H1 (cell line): ENCODE measurements around the gene PIK3R4. TPM values are rescaled to one million over a fixed set of nuclear protein-coding genes. Genes with fewer than 3 reads are reported as not detected.

ENCODE experiments used
- CTCF ChIA-PET: fragments of 300-600 bp; sonication (Branson Sonifier 250); formaldehyde crosslinking; loops from one replicate; lab custom pipeline; 2021; ENCODE audit not compliant: partially characterized antibody; lab: Charles Lee
- POLR2A ChIA-PET: fragments of 300-600 bp; sonication (Branson Sonifier 250); formaldehyde crosslinking; loops from one replicate; lab custom pipeline; 2021; ENCODE audit warnings: inconsistent platforms; ENCODE audit not compliant: partially characterized antibody; lab: Charles Lee
- DNase-seq, 2 experiments: peaks; one replicate each; pipeline versions ENCODE4 v3.0.0 to v3.0.0-alpha.2; 2010 to 2022; ENCODE audit warnings: low spot score in 2 of 2, low read depth in 1 of 2, mixed read lengths in 1 of 2
- FAIRE-seq: peaks from 2 replicates; lab custom pipeline; 2011; peaks lifted over from hg19 to GRCh38; lab: Jason Lieb, UNC
- H2AFZ ChIP-seq: 2 replicates; pipeline ENCODE4 v1.8.1; 2012; ENCODE audit warnings: low read length, inconsistent platforms
- H2AK5ac ChIP-seq: 2 replicates; pipeline ENCODE4 v1.6.1; 2013; ENCODE audit warnings: low read depth, low read length
- H2BK120ac ChIP-seq: replicated peaks from 2 replicates; pipeline ENCODE3; 2013; ENCODE audit warnings: low read depth, low read length, inconsistent platforms
- H2BK12ac ChIP-seq: 2 replicates; pipeline ENCODE4 v1.6.1; 2013; ENCODE audit warnings: low read depth, low read length
- H2BK15ac ChIP-seq: 2 replicates; pipeline ENCODE4 v1.6.1; 2013; ENCODE audit warnings: low read length
- H2BK20ac ChIP-seq: 2 replicates; pipeline ENCODE4 v1.6.1; 2013; ENCODE audit warnings: low read length
- H2BK5ac ChIP-seq: 2 replicates; pipeline ENCODE4 v1.6.1; 2013; ENCODE audit warnings: low read depth, low read length
- H3K14ac ChIP-seq: 2 replicates; pipeline ENCODE4 v1.6.1; 2013; ENCODE audit warnings: inconsistent platforms; ENCODE audit not compliant: insufficient read length
- H3K18ac ChIP-seq: 2 replicates; pipeline ENCODE4 v1.6.1; 2013; ENCODE audit warnings: low read length; ENCODE audit errors: extremely low read depth
- H3K23ac ChIP-seq: 2 replicates; pipeline ENCODE4 v1.6.1; 2013; ENCODE audit warnings: inconsistent platforms; ENCODE audit not compliant: insufficient read length
- H3K23me2 ChIP-seq: 2 replicates; pipeline ENCODE4 v1.6.1; 2013; ENCODE audit warnings: low read depth, low read length
- H3K27ac ChIP-seq: 2 replicates; pipeline ENCODE4 v1.6.1; 2011; ENCODE audit warnings: low read depth, low read length, inconsistent platforms
- H3K27me3 ChIP-seq, 4 experiments: replicated peaks in 1 of 4; 1 replicate in 1 of 4; 2 replicates in 3 of 4; pipeline versions ENCODE4 v1.6.1 to v1.8.1; 2011 to 2013; ENCODE audit warnings: low read length in 3 of 4, mild to moderate bottlenecking in 3 of 4, inconsistent platforms in 2 of 4, mixed read lengths in 2 of 4, moderate library complexity in 1 of 4; ENCODE audit not compliant: control insufficient read depth in 3 of 4, insufficient read depth in 3 of 4; ENCODE audit errors: extremely low read depth in 1 of 4
- H3K36me3 ChIP-seq, 4 experiments: 2 replicates each; pipeline versions ENCODE4 v1.6.1 to v1.8.1; 2011 to 2013; ENCODE audit warnings: mild to moderate bottlenecking in 4 of 4, low read length in 3 of 4, moderate library complexity in 2 of 4, control low read depth in 1 of 4, inconsistent platforms in 1 of 4; ENCODE audit not compliant: insufficient read depth in 4 of 4, control insufficient read depth in 2 of 4
- H3K4ac ChIP-seq: replicated peaks from 2 replicates; pipeline ENCODE3; 2013; ENCODE audit warnings: low read length, low read depth, mixed read lengths, inconsistent platforms; ENCODE audit not compliant: insufficient read length
- H3K4me1 ChIP-seq, 4 experiments: replicated peaks in 1 of 4; 1 replicate in 1 of 4; 2 replicates in 3 of 4; pipeline versions ENCODE4 v1.6.1 to v1.8.1; 2011 to 2013; ENCODE audit warnings: low read length in 3 of 4, inconsistent platforms in 2 of 4, mixed read lengths in 1 of 4; ENCODE audit not compliant: insufficient read depth in 4 of 4, control insufficient read depth in 3 of 4
- H3K4me2 ChIP-seq, 2 experiments: 2 replicates each; pipeline versions ENCODE4 v1.6.1 to v1.8.1; 2011 to 2013; ENCODE audit warnings: low read depth in 2 of 2, low read length in 2 of 2, control low read depth in 1 of 2, inconsistent platforms in 1 of 2, mild to moderate bottlenecking in 1 of 2; ENCODE audit not compliant: insufficient read depth in 1 of 2
- H3K4me3 ChIP-seq, 4 experiments: fragments of 200-600, 300-600 bp in 1 of 4; sonication (generic), shearing (Covaris generic), sonication (Bioruptor Twin) in 1 of 4; 2 replicates each; pipeline versions ENCODE4 v1.5.1 to v1.8.1; 2011 to 2016; ENCODE audit warnings: low read length in 4 of 4, low read depth in 3 of 4, control low read depth in 2 of 4, inconsistent platforms in 2 of 4, mild to moderate bottlenecking in 2 of 4, mixed read lengths in 1 of 4, moderate library complexity in 1 of 4; ENCODE audit not compliant: insufficient read depth in 2 of 4; ENCODE audit errors: extremely low read depth in 1 of 4
- H3K56ac ChIP-seq: replicated peaks from 2 replicates; pipeline ENCODE3; 2013; ENCODE audit warnings: low read depth, mild to moderate bottlenecking, mixed read lengths, low read length, inconsistent platforms; ENCODE audit not compliant: insufficient read length
- H3K79me1 ChIP-seq: 2 replicates; pipeline ENCODE4 v1.6.1; 2013; ENCODE audit warnings: low read depth, low read length, control low read depth
- H3K79me2 ChIP-seq, 2 experiments: 2 replicates each; pipeline versions ENCODE4 v1.6.1 to v1.8.1; 2012 to 2013; ENCODE audit warnings: low read length in 2 of 2, mild to moderate bottlenecking in 2 of 2, inconsistent platforms in 1 of 2; ENCODE audit not compliant: insufficient read depth in 2 of 2, control insufficient read depth in 1 of 2
- H3K9ac ChIP-seq, 4 experiments: replicated peaks in 1 of 4; 1 replicate in 1 of 4; 2 replicates in 3 of 4; pipeline versions ENCODE4 v1.6.1 to v1.8.1; 2011 to 2013; ENCODE audit warnings: low read depth in 3 of 4, low read length in 3 of 4, control low read depth in 2 of 4, mild to moderate bottlenecking in 2 of 4, moderate library complexity in 2 of 4, inconsistent platforms in 1 of 4; ENCODE audit errors: extremely low read depth in 1 of 4
- H3K9me3 ChIP-seq, 2 experiments: 2 replicates each; pipeline versions ENCODE4 v1.6.1 to v1.8.1; 2012 to 2013; ENCODE audit warnings: mild to moderate bottlenecking in 2 of 2, moderate library complexity in 2 of 2, control low read depth in 1 of 2, inconsistent platforms in 1 of 2, low read depth in 1 of 2, low read length in 1 of 2, mixed read lengths in 1 of 2; ENCODE audit not compliant: insufficient read depth in 2 of 2
- H4K20me1 ChIP-seq, 2 experiments: replicated peaks in 1 of 2; 2 replicates each; pipeline versions ENCODE3 to v1.8.1; 2011 to 2013; ENCODE audit warnings: inconsistent platforms in 2 of 2, low read length in 2 of 2, mild to moderate bottlenecking in 1 of 2; ENCODE audit not compliant: insufficient read depth in 2 of 2, control insufficient read depth in 1 of 2
- H4K5ac ChIP-seq: 2 replicates; pipeline ENCODE4 v1.6.1; 2013; ENCODE audit warnings: low read length, low read depth, mixed read lengths, inconsistent platforms; ENCODE audit not compliant: insufficient read length
- H4K8ac ChIP-seq: 2 replicates; pipeline ENCODE4 v1.8.0; 2013; ENCODE audit warnings: mild to moderate bottlenecking, moderate library complexity, low read length, inconsistent platforms; ENCODE audit not compliant: insufficient read depth; ENCODE audit errors: extremely low read depth
- H4K91ac ChIP-seq: replicated peaks from 2 replicates; pipeline ENCODE3; 2013; ENCODE audit warnings: low read length, mixed read lengths, inconsistent platforms; ENCODE audit not compliant: insufficient read length
- ASH2L ChIP-seq: fragments of 200-600, 300-600 bp; sonication (generic); IDR thresholded peaks from one replicate; pipeline ENCODE4 v1.7.1; 2017; ENCODE audit warnings: low read length
- BCL11A ChIP-seq, 2 experiments: IDR thresholded peaks; one replicate each; pipeline ENCODE4 v1.6.1; 2011; ENCODE audit warnings: low read depth in 2 of 2, low read length in 2 of 2, mild to moderate bottlenecking in 2 of 2
- CBX5 ChIP-seq: fragments of 300-800, 300-1000 bp; sonication (generic); IDR thresholded peaks from 2 replicates; pipeline ENCODE4 v1.7.1; 2016; ENCODE audit warnings: antibody characterized with exemption, low read length, low read depth
- CREB1 ChIP-seq: IDR thresholded peaks from 2 replicates; pipeline ENCODE4 v1.6.1; 2012; ENCODE audit warnings: inconsistent platforms
- EGR1 ChIP-seq: IDR thresholded peaks from 2 replicates; pipeline ENCODE4 v1.6.1; 2011; ENCODE audit warnings: low read depth, low read length, borderline replicate concordance
- EZH2 ChIP-seq: fragments of 200-600 bp; sonication (generic); IDR thresholded peaks from 2 replicates; pipeline ENCODE4 v1.7.1; 2012; ENCODE audit warnings: low read depth, mild to moderate bottlenecking, moderate library complexity, low read length, inconsistent platforms; ENCODE audit not compliant: severe bottlenecking
- HDAC6 ChIP-seq: IDR thresholded peaks from one replicate; pipeline ENCODE4 v1.7.1; 2012; ENCODE audit warnings: low read depth, mild to moderate bottlenecking, inconsistent platforms, low read length, moderate library complexity
- KDM5A ChIP-seq: fragments of 200-600 bp; IDR thresholded peaks from 2 replicates; pipeline ENCODE4 v1.7.1; 2012; ENCODE audit warnings: mild to moderate bottlenecking, low read length, inconsistent platforms, mixed read lengths
- NRF1 ChIP-seq: IDR thresholded peaks from 2 replicates; pipeline ENCODE4 v1.6.1; 2011; ENCODE audit warnings: mild to moderate bottlenecking, low read depth, low read length, improper control_type of control experiment
- RFX5 ChIP-seq: IDR thresholded peaks from 2 replicates; pipeline ENCODE4 v1.6.1; 2011; ENCODE audit warnings: low read depth, low read length, improper control_type of control experiment, borderline replicate concordance
- RXRA ChIP-seq: IDR thresholded peaks from 2 replicates; pipeline ENCODE4 v1.6.1; 2011; ENCODE audit warnings: low read depth, mild to moderate bottlenecking, low read length, moderate library complexity; ENCODE audit not compliant: insufficient read depth
- SIX5 ChIP-seq: IDR thresholded peaks from 2 replicates; pipeline ENCODE4 v1.6.1; 2011; ENCODE audit warnings: mild to moderate bottlenecking, low read depth, low read length
- TBP ChIP-seq: IDR thresholded peaks from 2 replicates; pipeline ENCODE4 v1.6.1; 2011; ENCODE audit warnings: low read depth, low read length, improper control_type of control experiment
- whole genome bisulfite sequencing, 2 experiments: shearing (Covaris generic) in 1 of 2; methylation state at CpG; one replicate each; pipeline versions ENCODE4 v1.1.6 to v1.1.7; 2013 to 2015; ENCODE audit warnings: low lambda C conversion rate in 2 of 2, mixed read lengths in 2 of 2, inconsistent platforms in 1 of 2, low coverage in 1 of 2, missing lambda C conversion rate in 1 of 2; ENCODE audit not compliant: insufficient replicate concordance in 2 of 2, insufficient coverage in 1 of 2, insufficient read length in 1 of 2; ENCODE audit errors: extremely low coverage in 1 of 2, missing lambda C conversion rate in 1 of 2; 5-methylcytosine and 5-hydroxymethylcytosine counted together
- polyA plus RNA-seq, 7 experiments: library from polyadenylated mRNA; depleted of rRNA in 3 of 7; stranded (reverse) in 5 of 7; unstranded in 2 of 7; fragments of >200 nt in 5 of 7; fragments of 200-250 nt in 2 of 7; gene quantifications; 1 replicate in 5 of 7; 2 replicates in 1 of 7; 4 replicates in 1 of 7; pipeline versions ENCODE4 v1.2.1 to v1.2.3, GENCODE V29; 2011 to 2013; ENCODE audit warnings: missing spikeins in 2 of 7, mixed read lengths in 2 of 7
- total RNA-seq: library from RNA; stranded (reverse); fragmentation: NEBNext Ultra II Directional; extraction: Animal tissue kit (Norgen Biotek cat#: 25700); gene quantifications from 2 replicates; pipeline ENCODE4 v1.2.1, GENCODE V29; 2021

PIK3R4 gene
- total and polyA plus RNA-seq, 2 of the 8 experiments (the other 6 are each of a cell fraction or from before 2014, with no cell fraction given): 43.8 to 87.4 TPM

- no peaks in the 10 kb centered on the region for H4K20me1 ChIP-seq
- H2BK15ac ChIP-seq: no peak overlapping the region
- H3K27me3 ChIP-seq: no peaks in the 10 kb centered on the region
- no peaks in the 10 kb centered on the region for H3K79me2 ChIP-seq
- H3K23ac ChIP-seq: no peak overlapping the region
- FAIRE-seq: no peak
- H2AK5ac ChIP-seq: no peak overlapping the region
- no peak overlapping the region for H3K4me3 ChIP-seq
- no peak overlapping the region for H3K9ac ChIP-seq
- H4K91ac ChIP-seq: no peak overlapping the region
- H3K27ac ChIP-seq: no peak overlapping the region
- H4K8ac ChIP-seq: no peak overlapping the region
- H3K18ac ChIP-seq: no peak overlapping the region
- no peak overlapping the region for H3K14ac ChIP-seq
- H3K4me2 ChIP-seq: no peak overlapping the region
- no peak overlapping the region for H3K4ac ChIP-seq
- no peak overlapping the region for H2AFZ ChIP-seq
- POLR2A ChIA-PET: interaction anchor here (0.9 kb wide), 1 partner anchor 32 kb away, joined by 3 read pairs; no protein-coding TSS in a partner anchor
- no peak overlapping the region for H2BK5ac ChIP-seq
- no peaks in the 10 kb centered on the region for H3K79me1 ChIP-seq
- 95% methylated on average over 5 of the region's 5 CpGs; no CpG with 5 or more reads in 1 of the 2 experiments for WGBS, 2 experiments
- peaks cover 0 to 4% of the 10 kb centered on the region in 2 experiments; a peak in 1 of 4 replicates for H3K9me3 ChIP-seq
- no peaks in the 10 kb centered on the region for H3K23me2 ChIP-seq
- CTCF ChIA-PET: interaction anchor here (1.0 to 2.1 kb wide), 3 partner anchors 11 to 381 kb away, joined by 3 to 5 read pairs (median 3); no protein-coding TSS in a partner anchor
- no peak overlapping the region for H3K56ac ChIP-seq
- H2BK120ac ChIP-seq: no peak overlapping the region
- no peak overlapping the region for H2BK20ac ChIP-seq
- H4K5ac ChIP-seq: no peak overlapping the region
- H3K4me1 ChIP-seq: no peaks in the 10 kb centered on the region
- H2BK12ac ChIP-seq: no peak overlapping the region
- DNase-seq: no peak
- no peaks in the 10 kb centered on the region for H3K36me3 ChIP-seq
- TF ChIP-seq EGR1 (no peak), CBX5 (no peak), BCL11A (IDR thresholded peaks at IDR 0.05; ENCODE audit: low read depth in 2 of 2, low read length in 2 of 2) (no peak), ASH2L (no peak), CREB1 (no peak), EZH2 (no peak), NRF1 (no peak), RXRA (no peak), RFX5 (no peak), TBP (no peak), KDM5A (no peak), SIX5 (no peak), HDAC6 (no peak)
Observed at GRCh38 chr3:130656627-130657026, 90.0 kb downstream of the PIK3R4 start.
